H1 (cell line): ENCODE measurements around the gene TFF2. TPM values are rescaled to one million over a fixed set of nuclear protein-coding genes. Genes with fewer than 3 reads are reported as not detected.

Source experiments
- CTCF ChIA-PET: fragments of 300-600 bp; sonication (Branson Sonifier 250); formaldehyde crosslinking; loops from one replicate; lab custom pipeline; 2021; ENCODE audit not compliant: partially characterized antibody; lab: Charles Lee
- POLR2A ChIA-PET: fragments of 300-600 bp; sonication (Branson Sonifier 250); formaldehyde crosslinking; loops from one replicate; lab custom pipeline; 2021; ENCODE audit warnings: inconsistent platforms; ENCODE audit not compliant: partially characterized antibody; lab: Charles Lee
- DNase-seq, 2 experiments: peaks; one replicate each; pipeline versions ENCODE4 v3.0.0 to v3.0.0-alpha.2; 2010 to 2022; ENCODE audit warnings: low spot score in 2 of 2, low read depth in 1 of 2, mixed read lengths in 1 of 2
- FAIRE-seq: peaks from 2 replicates; lab custom pipeline; 2011; peaks lifted over from hg19 to GRCh38; lab: Jason Lieb, UNC
- H2AFZ ChIP-seq: 2 replicates; pipeline ENCODE4 v1.8.1; 2012; ENCODE audit warnings: low read length, inconsistent platforms
- H2AK5ac ChIP-seq: 2 replicates; pipeline ENCODE4 v1.6.1; 2013; ENCODE audit warnings: low read depth, low read length
- H2BK120ac ChIP-seq: replicated peaks from 2 replicates; pipeline ENCODE3; 2013; ENCODE audit warnings: low read depth, low read length, inconsistent platforms
- H2BK12ac ChIP-seq: 2 replicates; pipeline ENCODE4 v1.6.1; 2013; ENCODE audit warnings: low read depth, low read length
- H2BK15ac ChIP-seq: 2 replicates; pipeline ENCODE4 v1.6.1; 2013; ENCODE audit warnings: low read length
- H2BK20ac ChIP-seq: 2 replicates; pipeline ENCODE4 v1.6.1; 2013; ENCODE audit warnings: low read length
- H2BK5ac ChIP-seq: 2 replicates; pipeline ENCODE4 v1.6.1; 2013; ENCODE audit warnings: low read depth, low read length
- H3K14ac ChIP-seq: 2 replicates; pipeline ENCODE4 v1.6.1; 2013; ENCODE audit warnings: inconsistent platforms; ENCODE audit not compliant: insufficient read length
- H3K18ac ChIP-seq: 2 replicates; pipeline ENCODE4 v1.6.1; 2013; ENCODE audit warnings: low read length; ENCODE audit errors: extremely low read depth
- H3K23ac ChIP-seq: 2 replicates; pipeline ENCODE4 v1.6.1; 2013; ENCODE audit warnings: inconsistent platforms; ENCODE audit not compliant: insufficient read length
- H3K23me2 ChIP-seq: 2 replicates; pipeline ENCODE4 v1.6.1; 2013; ENCODE audit warnings: low read depth, low read length
- H3K27ac ChIP-seq: 2 replicates; pipeline ENCODE4 v1.6.1; 2011; ENCODE audit warnings: low read depth, low read length, inconsistent platforms
- H3K27me3 ChIP-seq, 4 experiments: replicated peaks in 1 of 4; 1 replicate in 1 of 4; 2 replicates in 3 of 4; pipeline versions ENCODE4 v1.6.1 to v1.8.1; 2011 to 2013; ENCODE audit warnings: low read length in 3 of 4, mild to moderate bottlenecking in 3 of 4, inconsistent platforms in 2 of 4, mixed read lengths in 2 of 4, moderate library complexity in 1 of 4; ENCODE audit not compliant: control insufficient read depth in 3 of 4, insufficient read depth in 3 of 4; ENCODE audit errors: extremely low read depth in 1 of 4
- H3K36me3 ChIP-seq, 4 experiments: 2 replicates each; pipeline versions ENCODE4 v1.6.1 to v1.8.1; 2011 to 2013; ENCODE audit warnings: mild to moderate bottlenecking in 4 of 4, low read length in 3 of 4, moderate library complexity in 2 of 4, control low read depth in 1 of 4, inconsistent platforms in 1 of 4; ENCODE audit not compliant: insufficient read depth in 4 of 4, control insufficient read depth in 2 of 4
- H3K4ac ChIP-seq: replicated peaks from 2 replicates; pipeline ENCODE3; 2013; ENCODE audit warnings: low read length, low read depth, mixed read lengths, inconsistent platforms; ENCODE audit not compliant: insufficient read length
- H3K4me1 ChIP-seq, 4 experiments: replicated peaks in 1 of 4; 1 replicate in 1 of 4; 2 replicates in 3 of 4; pipeline versions ENCODE4 v1.6.1 to v1.8.1; 2011 to 2013; ENCODE audit warnings: low read length in 3 of 4, inconsistent platforms in 2 of 4, mixed read lengths in 1 of 4; ENCODE audit not compliant: insufficient read depth in 4 of 4, control insufficient read depth in 3 of 4
- H3K4me2 ChIP-seq, 2 experiments: 2 replicates each; pipeline versions ENCODE4 v1.6.1 to v1.8.1; 2011 to 2013; ENCODE audit warnings: low read depth in 2 of 2, low read length in 2 of 2, control low read depth in 1 of 2, inconsistent platforms in 1 of 2, mild to moderate bottlenecking in 1 of 2; ENCODE audit not compliant: insufficient read depth in 1 of 2
- H3K4me3 ChIP-seq, 4 experiments: fragments of 200-600, 300-600 bp in 1 of 4; sonication (generic), shearing (Covaris generic), sonication (Bioruptor Twin) in 1 of 4; 2 replicates each; pipeline versions ENCODE4 v1.5.1 to v1.8.1; 2011 to 2016; ENCODE audit warnings: low read length in 4 of 4, low read depth in 3 of 4, control low read depth in 2 of 4, inconsistent platforms in 2 of 4, mild to moderate bottlenecking in 2 of 4, mixed read lengths in 1 of 4, moderate library complexity in 1 of 4; ENCODE audit not compliant: insufficient read depth in 2 of 4; ENCODE audit errors: extremely low read depth in 1 of 4
- H3K56ac ChIP-seq: replicated peaks from 2 replicates; pipeline ENCODE3; 2013; ENCODE audit warnings: low read depth, mild to moderate bottlenecking, mixed read lengths, low read length, inconsistent platforms; ENCODE audit not compliant: insufficient read length
- H3K79me1 ChIP-seq: 2 replicates; pipeline ENCODE4 v1.6.1; 2013; ENCODE audit warnings: low read depth, low read length, control low read depth
- H3K79me2 ChIP-seq, 2 experiments: 2 replicates each; pipeline versions ENCODE4 v1.6.1 to v1.8.1; 2012 to 2013; ENCODE audit warnings: low read length in 2 of 2, mild to moderate bottlenecking in 2 of 2, inconsistent platforms in 1 of 2; ENCODE audit not compliant: insufficient read depth in 2 of 2, control insufficient read depth in 1 of 2
- H3K9ac ChIP-seq, 4 experiments: replicated peaks in 1 of 4; 1 replicate in 1 of 4; 2 replicates in 3 of 4; pipeline versions ENCODE4 v1.6.1 to v1.8.1; 2011 to 2013; ENCODE audit warnings: low read depth in 3 of 4, low read length in 3 of 4, control low read depth in 2 of 4, mild to moderate bottlenecking in 2 of 4, moderate library complexity in 2 of 4, inconsistent platforms in 1 of 4; ENCODE audit errors: extremely low read depth in 1 of 4
- H3K9me3 ChIP-seq, 2 experiments: 2 replicates each; pipeline versions ENCODE4 v1.6.1 to v1.8.1; 2012 to 2013; ENCODE audit warnings: mild to moderate bottlenecking in 2 of 2, moderate library complexity in 2 of 2, control low read depth in 1 of 2, inconsistent platforms in 1 of 2, low read depth in 1 of 2, low read length in 1 of 2, mixed read lengths in 1 of 2; ENCODE audit not compliant: insufficient read depth in 2 of 2
- H4K20me1 ChIP-seq, 2 experiments: replicated peaks in 1 of 2; 2 replicates each; pipeline versions ENCODE3 to v1.8.1; 2011 to 2013; ENCODE audit warnings: inconsistent platforms in 2 of 2, low read length in 2 of 2, mild to moderate bottlenecking in 1 of 2; ENCODE audit not compliant: insufficient read depth in 2 of 2, control insufficient read depth in 1 of 2
- H4K5ac ChIP-seq: 2 replicates; pipeline ENCODE4 v1.6.1; 2013; ENCODE audit warnings: low read length, low read depth, mixed read lengths, inconsistent platforms; ENCODE audit not compliant: insufficient read length
- H4K8ac ChIP-seq: 2 replicates; pipeline ENCODE4 v1.8.0; 2013; ENCODE audit warnings: mild to moderate bottlenecking, moderate library complexity, low read length, inconsistent platforms; ENCODE audit not compliant: insufficient read depth; ENCODE audit errors: extremely low read depth
- H4K91ac ChIP-seq: replicated peaks from 2 replicates; pipeline ENCODE3; 2013; ENCODE audit warnings: low read length, mixed read lengths, inconsistent platforms; ENCODE audit not compliant: insufficient read length
- CBX5 ChIP-seq: fragments of 300-800, 300-1000 bp; sonication (generic); IDR thresholded peaks from 2 replicates; pipeline ENCODE4 v1.7.1; 2016; ENCODE audit warnings: antibody characterized with exemption, low read length, low read depth
- E2F6 ChIP-seq: IDR thresholded peaks from 2 replicates; pipeline ENCODE4 v1.6.1; 2012; ENCODE audit warnings: inconsistent platforms
- FOSL1 ChIP-seq: IDR thresholded peaks from 2 replicates; pipeline ENCODE4 v1.6.1; 2011; ENCODE audit warnings: mild to moderate bottlenecking, low read depth, low read length, moderate library complexity; ENCODE audit not compliant: insufficient read depth
- JUN ChIP-seq: IDR thresholded peaks from 2 replicates; pipeline ENCODE4 v1.6.1; 2011; ENCODE audit warnings: low read depth, mild to moderate bottlenecking, improper control_type of control experiment, low read length
- KDM5A ChIP-seq: fragments of 200-600 bp; IDR thresholded peaks from 2 replicates; pipeline ENCODE4 v1.7.1; 2012; ENCODE audit warnings: mild to moderate bottlenecking, low read length, inconsistent platforms, mixed read lengths
- MAFK ChIP-seq: IDR thresholded peaks from 2 replicates; pipeline ENCODE4 v1.6.1; 2012; ENCODE audit warnings: low read depth, mild to moderate bottlenecking, improper control_type of control experiment, low read length
- POLR2A ChIP-seq, 2 experiments: IDR thresholded peaks; 1 replicate in 1 of 2; 2 replicates in 1 of 2; pipeline ENCODE4 v1.6.1; 2011; ENCODE audit warnings: low read depth in 2 of 2, low read length in 2 of 2, mild to moderate bottlenecking in 2 of 2; ENCODE audit errors: control extremely low read depth in 1 of 2
- POU5F1 ChIP-seq: IDR thresholded peaks from 2 replicates; pipeline ENCODE4 v1.6.1; 2011; ENCODE audit warnings: low read depth, mild to moderate bottlenecking, low read length, moderate library complexity
- RFX5 ChIP-seq: IDR thresholded peaks from 2 replicates; pipeline ENCODE4 v1.6.1; 2011; ENCODE audit warnings: low read depth, low read length, improper control_type of control experiment, borderline replicate concordance
- USF2 ChIP-seq: IDR thresholded peaks from 2 replicates; pipeline ENCODE4 v1.6.1; 2011; ENCODE audit warnings: low read length, improper control_type of control experiment
- YY1 ChIP-seq: IDR thresholded peaks from 2 replicates; pipeline ENCODE4 v1.6.1; 2011; ENCODE audit warnings: low read depth, mild to moderate bottlenecking, low read length
- WGBS, 2 experiments: shearing (Covaris generic) in 1 of 2; methylation state at CpG; one replicate each; pipeline versions ENCODE4 v1.1.6 to v1.1.7; 2013 to 2015; ENCODE audit warnings: low lambda C conversion rate in 2 of 2, mixed read lengths in 2 of 2, inconsistent platforms in 1 of 2, low coverage in 1 of 2, missing lambda C conversion rate in 1 of 2; ENCODE audit not compliant: insufficient replicate concordance in 2 of 2, insufficient coverage in 1 of 2, insufficient read length in 1 of 2; ENCODE audit errors: extremely low coverage in 1 of 2, missing lambda C conversion rate in 1 of 2; 5-methylcytosine and 5-hydroxymethylcytosine counted together
- polyA plus RNA-seq, 7 experiments: library from polyadenylated mRNA; depleted of rRNA in 3 of 7; stranded (reverse) in 5 of 7; unstranded in 2 of 7; fragments of >200 nt in 5 of 7; fragments of 200-250 nt in 2 of 7; gene quantifications; 1 replicate in 5 of 7; 2 replicates in 1 of 7; 4 replicates in 1 of 7; pipeline versions ENCODE4 v1.2.1 to v1.2.3, GENCODE V29; 2011 to 2013; ENCODE audit warnings: missing spikeins in 2 of 7, mixed read lengths in 2 of 7
- total RNA-seq: library from RNA; stranded (reverse); fragmentation: NEBNext Ultra II Directional; extraction: Animal tissue kit (Norgen Biotek cat#: 25700); gene quantifications from 2 replicates; pipeline ENCODE4 v1.2.1, GENCODE V29; 2021
- TF ChIP-seq, protein P1 (sequence below): IDR thresholded peaks from 2 replicates; pipeline ENCODE4 v1.6.1; 2011; ENCODE audit warnings: low read depth, mild to moderate bottlenecking, low read length; ENCODE audit not compliant: insufficient read depth

The TFF2 gene
- total and polyA plus RNA-seq, 2 of the 8 experiments (the other 6 are each of a cell fraction or from before 2014, with no cell fraction given) = not detected

GRCh38 chr21:42303443-42303842, 47.4 kb downstream of the TFF2 start:
- Histone ChIP-seq H2BK15ac (no peak overlapping the region), H3K27ac (no peak overlapping the region), H3K18ac (no peak overlapping the region), H2BK20ac (no peak overlapping the region), H4K91ac (no peak overlapping the region), H3K79me2 (no peaks in the 10 kb centered on the region), H4K20me1 (no peaks in the 10 kb centered on the region), H2BK5ac (no peak overlapping the region), H3K23ac (no peak overlapping the region), H3K4ac (no peak overlapping the region), H3K14ac (no peak overlapping the region), H3K56ac (no peak overlapping the region), H2AFZ (no peak overlapping the region), H4K8ac (no peak overlapping the region), H3K9me3 (no peaks in the 10 kb centered on the region), H3K4me1 (no peaks in the 10 kb centered on the region), H2BK120ac (no peak overlapping the region), H3K36me3 (no peaks in the 10 kb centered on the region), H3K4me2 (no peak overlapping the region), H3K23me2 (no peaks in the 10 kb centered on the region), H4K5ac (no peak overlapping the region), H3K27me3 (no peaks in the 10 kb centered on the region), H3K4me3 (no peak overlapping the region), H2AK5ac (no peak overlapping the region), H3K9ac (no peak overlapping the region), H3K79me1 (no peaks in the 10 kb centered on the region), H2BK12ac (no peak overlapping the region)
- FAIRE-seq (no peak), DNase-seq (no peak)
- WGBS, 2 experiments = 78% methylated on average over 3 of the region's 3 CpGs; no CpG with 5 or more reads in 1 of the 2 experiments
- ChIA-PET POLR2A (no interaction called here), CTCF (interaction anchor here (6.5 kb wide), 1 partner anchor 7 kb away, joined by 36 read pairs; no protein-coding TSS in a partner anchor)
- TF ChIP-seq YY1 (no peak), USF2 (no peak), JUN (no peak), POU5F1 (no peak), POLR2A (IDR thresholded peaks at IDR 0.05; ENCODE audit: control extremely low read depth in 1 of 2, low read depth in 2 of 2, low read length in 2 of 2) (no peak), MAFK (no peak), E2F6 (no peak), KDM5A (no peak), CBX5 (no peak), RFX5 (no peak), FOSL1 (no peak)
- TF ChIP-seq, protein P1, sequence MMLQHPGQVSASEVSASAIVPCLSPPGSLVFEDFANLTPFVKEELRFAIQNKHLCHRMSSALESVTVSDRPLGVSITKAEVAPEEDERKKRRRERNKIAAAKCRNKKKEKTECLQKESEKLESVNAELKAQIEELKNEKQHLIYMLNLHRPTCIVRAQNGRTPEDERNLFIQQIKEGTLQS = no peak
